SK-N-SH treated with all-trans-retinoic acid at 6 μM for 48 hours (cell line): ENCODE data around the gene CUEDC1.

Experiments used
- ARNTL ChIP-seq: fragments of 450-650 bp; formaldehyde crosslinking; IDR thresholded peaks from 2 replicates; pipeline ENCODE4 v1.5.0; 2020; ENCODE audit warnings: low read depth, mild to moderate bottlenecking, moderate library complexity, borderline replicate concordance
- RARB ChIP-seq: fragments of 250-450 bp; sonication (Bioruptor Pico); IDR thresholded peaks from 2 replicates; pipeline ENCODE4 v1.8.0; 2021; ENCODE audit warnings: mild to moderate bottlenecking, moderate library complexity
- ZFP3 ChIP-seq: fragments of 250-450 bp; sonication (Bioruptor Pico); IDR thresholded peaks from 2 replicates; pipeline ENCODE4 v1.5.0; 2020; ENCODE audit warnings: mild to moderate bottlenecking, moderate library complexity
- ZFP30 ChIP-seq: fragments of 450-650 bp; formaldehyde crosslinking; IDR thresholded peaks from 2 replicates; pipeline ENCODE4 v1.5.0; 2022; ENCODE audit warnings: mild to moderate bottlenecking, moderate library complexity
- ZNF565 ChIP-seq: fragments of 450-650 bp; formaldehyde crosslinking; conservative IDR thresholded peaks from 2 replicates; pipeline ENCODE4 v1.5.0; 2020; ENCODE audit warnings: low read depth, mild to moderate bottlenecking, moderate library complexity
- ZNF8 ChIP-seq: fragments of 450-650 bp; formaldehyde crosslinking; IDR thresholded peaks from 2 replicates; pipeline ENCODE4 v1.5.0; 2020; ENCODE audit warnings: mild to moderate bottlenecking, moderate library complexity
- TF ChIP-seq, protein P1 (sequence below): fragments of 250-450 bp; sonication (Bioruptor Pico); IDR thresholded peaks from 2 replicates; pipeline ENCODE4 v1.5.1; 2020; ENCODE audit warnings: low read depth, mild to moderate bottlenecking, moderate library complexity

GRCh38 chr17:57852955-57853328, 102.3 kb downstream of the CUEDC1 start:
- TF ChIP-seq RARB (CRISPR knock-in tag), result no peak
- no peak for TF ChIP-seq ZNF8
- no peak for TF ChIP-seq ZFP30
- no peak for TF ChIP-seq ZNF565 (CRISPR knock-in tag)
- TF ChIP-seq, protein P1, sequence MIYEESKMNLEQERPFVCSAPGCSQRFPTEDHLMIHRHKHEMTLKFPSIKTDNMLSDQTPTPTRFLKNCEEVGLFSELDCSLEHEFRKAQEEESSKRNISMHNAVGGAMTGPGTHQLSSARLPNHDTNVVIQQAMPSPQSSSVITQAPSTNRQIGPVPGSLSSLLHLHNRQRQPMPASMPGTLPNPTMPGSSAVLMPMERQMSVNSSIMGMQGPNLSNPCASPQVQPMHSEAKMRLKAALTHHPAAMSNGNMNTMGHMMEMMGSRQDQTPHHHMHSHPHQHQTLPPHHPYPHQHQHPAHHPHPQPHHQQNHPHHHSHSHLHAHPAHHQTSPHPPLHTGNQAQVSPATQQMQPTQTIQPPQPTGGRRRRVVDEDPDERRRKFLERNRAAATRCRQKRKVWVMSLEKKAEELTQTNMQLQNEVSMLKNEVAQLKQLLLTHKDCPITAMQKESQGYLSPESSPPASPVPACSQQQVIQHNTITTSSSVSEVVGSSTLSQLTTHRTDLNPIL (CRISPR knock-in tag), result no peak
- TF ChIP-seq ZFP3 (CRISPR knock-in tag), result no peak
- TF ChIP-seq ARNTL, result no peak
